ENCODE data around the gene CSPG4. TPM values are rescaled to one million over a fixed set of nuclear protein-coding genes. Genes with fewer than 3 reads are reported as not detected.

CSPG4 gene
- total and polyA plus RNA-seq, 2 donors (not counting 3 experiments of a cell fraction or from before 2014, with no cell fraction given) = not detected

GRCh38 chr15:75648156-75649000 is 64.3 kb downstream of the CSPG4 start:
- dilution Hi-C loops (cut with MboI; ENCODE audit: extremely low pct_ligation_motif_present, low sequenced_read_pairs) (no loop called here), intact Hi-C loops (cut with micrococcal nuclease) (loop anchor here (1.0 kb wide), 2 partner anchors 8 to 35 kb away; partner anchors contain the start of gene IMP3)
- Histone ChIP-seq H3K9me3 (replicated peaks; ENCODE audit: control insufficient read depth, insufficient read depth, low read length) (no peaks in the 10 kb centered on the region), H3K4me3 (replicated peaks in 1 of 3; ENCODE audit: insufficient read depth in 1 of 3, low read depth in 1 of 3, low read length in 3 of 3) (peak overlapping the region; percentile 53 to 72 (median 64)), H3K36me3 (ENCODE audit: control insufficient read depth in 2 of 2, extremely low read depth in 1 of 2, insufficient read depth in 2 of 2, low read length in 2 of 2) (peaks cover 0 to 2% of the 10 kb centered on the region in 2 experiments), H3K4me2 (ENCODE audit: insufficient read depth, low read length) (peak overlapping the region; percentile 78), H3K9me1 (replicated peaks; ENCODE audit: control insufficient read depth, extremely low read depth, insufficient read depth, low read length) (no peaks in the 10 kb centered on the region), H2AFZ (ENCODE audit: low read depth, low read length) (peak overlapping the region; percentile 79), H3K27ac (ENCODE audit: insufficient read depth, low read depth, low read length) (peak overlapping the region; percentile 37), H3K27me3 (ENCODE audit: control insufficient read depth in 2 of 2, insufficient read depth in 2 of 2, low read length in 2 of 2) (no peaks in the 10 kb centered on the region), H3K9ac (replicated peaks; ENCODE audit: extremely low read depth, insufficient read depth, low read length) (peak overlapping the region; percentile 67), H3K79me2 (ENCODE audit: control insufficient read depth, insufficient read depth, low read length) (peaks cover 3% of the 10 kb centered on the region), H3K4me1 (ENCODE audit: control insufficient read depth, extremely low read depth, insufficient read depth, low read length) (peaks cover 29% of the 10 kb centered on the region), H4K20me1 (replicated peaks; ENCODE audit: control insufficient read depth, extremely low read depth, insufficient read depth, low read length) (no peaks in the 10 kb centered on the region)
- DNase-seq (ENCODE audit: low read depth, low spot score) (no peak), FAIRE-seq (peak; percentile 75)
- BruUV-seq (replicated peaks) = TSS peak; percentile 39
- ChIA-PET POLR2A (no interaction called here), CTCF (interaction anchor here (0.6 to 2.9 kb wide), 20 partner anchors 10 to 308 kb away, joined by 3 to 34 read pairs (median 10); partner anchors contain the start of genes IMP3, MAN2C1, PTPN9 and SIN3A)
- TF ChIP-seq MYC (IDR thresholded peaks at IDR 0.05; ENCODE audit: low read depth, low read length) (no peak), CTCF (IDR thresholded peaks at IDR 0.05; ENCODE audit: extremely low read depth in 1 of 2, insufficient read depth in 1 of 2, low read depth in 1 of 2, low read length in 2 of 2) (no peak), JUN (IDR thresholded peaks at IDR 0.05; ENCODE audit: borderline replicate concordance, insufficient read depth, insufficient read length, low read depth) (no peak)
